ENCODE results near the gene RAB36. TPM values are rescaled to one million over a fixed set of nuclear protein-coding genes. Genes with fewer than 3 reads are reported as not detected.

Gene RAB36
- total RNA-seq, 2 donors from 2014 or later = 0.25 TPM; not detected in 1

GRCh38 chr22:23179381-23180299 is 34.4 kb downstream of the RAB36 start:
- ATAC-seq (peak in 1 of 2 donors; percentile 36), DNase-seq (ENCODE audit: low spot score in 2 of 2) (peak; percentile 23 to 70)
- H3K36me3 Mint-ChIP-seq = peaks cover 23 to 27% of the 10 kb centered on the region in 2 donors

GRCh38 chr22:23180301-23180892 is 35.1 kb downstream of the RAB36 start, which contains the start of gene BCR:
BCR (plus strand) TSS chr22:23180509; CDS start chr22:23180961, 452 bp downstream.
- peak; percentile 60 to 61 for DNase-seq (ENCODE audit: low spot score in 2 of 2)
- Mint-ChIP-seq H3K9me3 (no peaks in the 10 kb centered on the region), H3K36me3 (peaks cover 26 to 33% of the 10 kb centered on the region in 2 donors), H3K27ac (peak within 1 kb of the TSS; percentile 89 to 91)
- peak; percentile 21 to 67 for ATAC-seq

More at GRCh38 chr22:23179381-23180299, 34.4 kb downstream of the RAB36 start:
- Mint-ChIP-seq H3K27ac (peak overlapping the region; percentile 88 to 91), H3K9me3 (no peaks in the 10 kb centered on the region)

DNA sequence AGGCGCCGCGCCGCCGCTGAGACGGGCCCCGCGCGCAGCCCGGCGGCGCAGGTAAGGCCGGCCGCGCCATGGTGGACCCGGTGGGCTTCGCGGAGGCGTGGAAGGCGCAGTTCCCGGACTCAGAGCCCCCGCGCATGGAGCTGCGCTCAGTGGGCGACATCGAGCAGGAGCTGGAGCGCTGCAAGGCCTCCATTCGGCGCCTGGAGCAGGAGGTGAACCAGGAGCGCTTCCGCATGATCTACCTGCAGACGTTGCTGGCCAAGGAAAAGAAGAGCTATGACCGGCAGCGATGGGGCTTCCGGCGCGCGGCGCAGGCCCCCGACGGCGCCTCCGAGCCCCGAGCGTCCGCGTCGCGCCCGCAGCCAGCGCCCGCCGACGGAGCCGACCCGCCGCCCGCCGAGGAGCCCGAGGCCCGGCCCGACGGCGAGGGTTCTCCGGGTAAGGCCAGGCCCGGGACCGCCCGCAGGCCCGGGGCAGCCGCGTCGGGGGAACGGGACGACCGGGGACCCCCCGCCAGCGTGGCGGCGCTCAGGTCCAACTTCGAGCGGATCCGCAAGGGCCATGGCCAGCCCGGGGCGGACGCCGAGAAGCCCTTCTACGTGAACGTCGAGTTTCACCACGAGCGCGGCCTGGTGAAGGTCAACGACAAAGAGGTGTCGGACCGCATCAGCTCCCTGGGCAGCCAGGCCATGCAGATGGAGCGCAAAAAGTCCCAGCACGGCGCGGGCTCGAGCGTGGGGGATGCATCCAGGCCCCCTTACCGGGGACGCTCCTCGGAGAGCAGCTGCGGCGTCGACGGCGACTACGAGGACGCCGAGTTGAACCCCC is 35.8 kb downstream of the RAB36 start:
- ATAC-seq (peak in 1 of 2 donors; percentile 3), DNase-seq (ENCODE audit: low spot score in 2 of 2) (peak in 1 of 2 donors; percentile 33)
- H3K27ac Mint-ChIP-seq = peak overlapping the region in 1 of 2 donors; percentile 89
- no peaks in the 10 kb centered on the region for H3K9me3 Mint-ChIP-seq
- peaks cover 26 to 38% of the 10 kb centered on the region in 2 donors for H3K36me3 Mint-ChIP-seq

GRCh38 chr22:23181721-23182308 is 36.5 kb downstream of the RAB36 start:
- ATAC-seq = no peak
- Mint-ChIP-seq H3K27ac (peak overlapping the region; percentile 26 to 89), H3K36me3 (peaks cover 26 to 45% of the 10 kb centered on the region in 2 donors), H3K9me3 (no peaks in the 10 kb centered on the region)
- DNase-seq (ENCODE audit: low spot score in 2 of 2) = peak in 1 of 2 donors; percentile 18

DNA sequence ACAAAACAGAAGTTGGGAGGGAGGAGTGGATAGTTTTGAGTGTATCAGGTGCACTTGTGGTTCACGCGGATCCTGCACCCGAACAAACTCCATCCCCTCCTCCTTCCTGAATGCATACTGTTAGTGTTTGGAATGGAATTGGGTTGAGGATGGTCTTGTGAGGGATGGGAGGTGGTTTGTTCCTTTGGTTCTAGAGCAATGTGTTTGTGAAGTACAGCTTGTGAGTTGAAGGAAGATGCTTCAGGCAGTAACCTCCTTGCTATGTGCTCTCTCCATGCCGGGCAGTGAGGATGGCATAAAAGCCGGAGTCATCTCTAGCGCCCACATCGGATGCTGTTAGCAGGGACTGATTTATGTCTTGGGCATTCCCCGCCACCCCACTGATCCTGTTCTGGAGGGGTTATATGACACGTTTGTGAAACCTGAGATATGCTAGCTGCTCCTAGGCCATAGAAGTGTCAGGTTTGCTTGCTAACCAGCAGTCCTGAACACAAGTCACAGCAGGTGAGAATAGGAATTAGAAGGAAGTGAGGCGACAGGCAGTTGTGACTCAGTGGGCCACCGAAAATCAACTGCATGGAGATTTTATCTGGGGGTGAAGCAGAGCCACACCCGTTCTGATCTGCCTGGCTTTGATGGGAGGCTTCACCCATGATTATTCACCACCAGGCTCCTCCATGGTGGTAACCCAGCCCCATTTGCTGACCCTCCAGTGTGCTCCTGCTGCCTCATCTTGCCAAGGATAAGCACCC is 37.2 kb downstream of the RAB36 start:
- Mint-ChIP-seq H3K27ac (peak overlapping the region; percentile 26 to 89), H3K36me3 (peaks cover 26 to 48% of the 10 kb centered on the region in 2 donors), H3K9me3 (no peaks in the 10 kb centered on the region)
- DNase-seq (ENCODE audit: low spot score in 2 of 2) (peak; percentile 65 to 85), ATAC-seq (peak; percentile 77 to 81)

DNA sequence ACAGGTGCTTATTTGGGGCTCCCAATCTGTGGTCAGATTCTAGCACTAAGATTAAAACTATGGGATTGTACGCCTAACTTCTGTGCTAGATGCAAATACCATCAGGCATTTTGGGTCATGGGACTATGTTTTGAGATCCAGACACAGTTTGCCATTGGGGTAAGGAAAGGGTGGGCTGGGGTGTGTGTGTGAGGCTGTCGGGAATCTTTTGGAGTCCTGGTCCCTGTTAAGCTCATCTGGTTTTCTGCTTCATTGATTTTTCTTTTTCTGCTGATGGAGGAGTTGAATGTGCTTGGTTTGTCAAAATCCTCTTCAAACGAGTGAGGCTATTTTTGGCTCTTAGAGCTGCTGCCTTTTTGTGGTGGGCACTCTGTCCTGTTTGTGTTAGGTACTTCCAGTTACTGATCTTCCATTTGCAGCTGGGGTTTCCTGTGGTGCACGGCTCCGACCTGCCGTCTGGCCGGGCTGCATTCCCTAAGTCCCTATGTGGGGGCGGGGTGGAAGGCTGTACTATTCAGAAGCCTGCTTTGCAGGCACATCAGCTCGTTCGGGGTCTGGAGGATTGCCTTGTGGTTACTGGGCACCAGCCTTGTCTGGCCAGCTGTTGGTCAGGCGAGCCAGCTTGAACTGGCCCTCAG is 37.9 kb downstream of the RAB36 start:
- H3K9me3 Mint-ChIP-seq = no peaks in the 10 kb centered on the region
- no peak for ATAC-seq
- H3K27ac Mint-ChIP-seq = peak overlapping the region; percentile 26 to 89

GRCh38 chr22:23184100-23184763 is 39.0 kb downstream of the RAB36 start:
- Mint-ChIP-seq H3K27ac (peak overlapping the region; percentile 82 to 89), H3K36me3 (peaks cover 26 to 54% of the 10 kb centered on the region in 2 donors), H3K9me3 (no peaks in the 10 kb centered on the region)
- ATAC-seq (no peak), DNase-seq (ENCODE audit: low spot score in 2 of 2) (no peak)

More for the DNA sequence above, 37.9 kb downstream of the RAB36 start:
- peaks cover 26 to 54% of the 10 kb centered on the region in 2 donors for H3K36me3 Mint-ChIP-seq
- no peak for DNase-seq (ENCODE audit: low spot score in 2 of 2)

DNA sequence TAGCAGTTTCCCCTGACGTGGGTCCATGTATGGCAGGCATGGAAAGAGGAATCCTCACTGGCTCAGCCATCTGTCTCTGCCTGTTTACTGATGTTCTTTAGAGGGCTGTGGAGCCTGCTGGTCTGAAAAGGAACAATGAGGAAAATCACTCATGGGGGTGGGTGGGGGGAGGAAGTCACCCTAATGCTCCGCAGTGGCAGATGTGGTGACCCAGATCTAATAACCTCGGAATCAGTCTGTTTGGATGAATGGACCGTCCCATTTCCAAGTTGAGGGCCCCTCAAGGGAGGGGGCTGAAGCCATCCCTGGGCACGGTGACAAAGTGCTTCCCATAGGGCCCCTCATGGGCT is 39.5 kb downstream of the RAB36 start:
- Mint-ChIP-seq H3K27ac (peak overlapping the region; percentile 82 to 89), H3K36me3 (peaks cover 26 to 54% of the 10 kb centered on the region in 2 donors), H3K9me3 (no peaks in the 10 kb centered on the region)
- ATAC-seq (no peak), DNase-seq (ENCODE audit: low spot score in 2 of 2) (no peak)

DNA sequence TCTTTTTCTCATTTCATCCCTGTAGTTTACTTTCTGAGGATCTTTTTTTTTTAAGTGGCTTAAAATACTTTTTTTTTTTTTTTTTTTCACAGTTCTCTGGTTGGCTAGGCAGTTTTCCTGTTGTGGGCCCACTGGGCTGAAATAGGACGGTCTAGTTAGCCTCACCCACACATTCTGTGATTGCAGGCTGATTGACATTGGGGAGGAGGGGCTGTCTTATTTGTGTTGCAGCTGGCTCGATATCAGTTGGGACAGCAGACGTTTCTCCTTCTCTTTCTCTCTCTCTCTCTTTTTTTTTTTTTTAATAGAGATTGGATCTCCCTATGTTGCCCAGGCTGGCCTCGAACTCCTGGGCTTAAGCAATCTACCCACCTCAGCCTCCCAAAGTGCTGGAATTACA is 41.9 kb downstream of the RAB36 start:
- peak overlapping the region; percentile 34 to 82 for H3K27ac Mint-ChIP-seq
- peaks cover 23 to 54% of the 10 kb centered on the region in 2 donors for H3K36me3 Mint-ChIP-seq
- no peaks in the 10 kb centered on the region for H3K9me3 Mint-ChIP-seq
- DNase-seq (ENCODE audit: low spot score in 2 of 2) (no peak), ATAC-seq (no peak)

DNA sequence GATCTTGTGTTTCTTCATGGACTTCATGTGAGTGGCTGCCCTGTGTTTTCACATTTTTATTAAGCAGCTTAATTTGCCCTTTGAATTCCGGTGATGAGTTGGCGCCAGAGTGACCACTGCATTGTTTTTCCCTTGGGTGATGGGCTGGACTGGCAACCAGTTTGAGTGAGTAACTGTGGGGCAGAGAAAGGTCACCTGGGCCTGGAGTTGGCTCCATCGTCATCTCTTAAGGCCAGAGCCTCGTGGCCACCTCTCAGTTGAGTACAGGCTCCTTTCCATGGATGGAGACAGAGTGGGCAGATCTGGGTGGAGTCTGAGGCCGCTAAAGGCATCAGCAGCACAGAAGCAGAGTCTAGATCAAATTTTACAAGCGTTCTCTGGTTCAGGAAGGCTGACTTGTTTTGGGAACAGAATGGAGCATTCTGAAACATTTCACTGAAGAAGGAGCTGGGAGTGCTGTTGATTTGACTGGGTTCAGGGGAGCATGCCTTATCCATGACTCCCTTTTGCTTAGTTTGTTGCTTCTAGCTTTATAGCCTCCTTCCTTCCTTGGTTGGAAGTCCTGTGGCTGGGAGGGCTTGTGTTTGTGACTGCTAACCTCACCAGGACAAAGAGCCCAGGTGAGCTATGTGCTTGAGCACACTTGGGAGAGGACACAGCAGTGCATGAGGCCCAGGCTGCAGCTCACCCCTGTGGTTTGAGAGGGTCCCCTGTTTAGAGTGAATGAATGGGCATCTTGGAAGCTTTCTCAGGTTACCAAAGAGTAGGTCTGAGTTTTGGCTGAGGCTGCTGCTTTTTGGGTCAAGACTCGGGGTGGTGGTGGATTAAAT is 42.8 kb downstream of the RAB36 start:
- no peak for ATAC-seq
- peak overlapping the region in 1 of 2 donors; percentile 34 for H3K27ac Mint-ChIP-seq
- H3K9me3 Mint-ChIP-seq = no peaks in the 10 kb centered on the region
- H3K36me3 Mint-ChIP-seq = peaks cover 16 to 46% of the 10 kb centered on the region in 2 donors
- DNase-seq (ENCODE audit: low spot score in 2 of 2) = no peak

GRCh38 chr22:23190526-23190925 is 45.2 kb downstream of the RAB36 start:
- Mint-ChIP-seq H3K27ac (no peak overlapping the region), H3K9me3 (no peaks in the 10 kb centered on the region), H3K36me3 (peaks cover 4 to 28% of the 10 kb centered on the region in 2 donors)
- DNase-seq (ENCODE audit: low spot score in 2 of 2) (no peak), ATAC-seq (no peak)

GRCh38 chr22:23192133-23192532 is 46.9 kb downstream of the RAB36 start:
- peak overlapping the region in 1 of 2 donors; percentile 69 for H3K27ac Mint-ChIP-seq
- peaks cover 4 to 16% of the 10 kb centered on the region in 2 donors for H3K36me3 Mint-ChIP-seq
- ATAC-seq (no peak), DNase-seq (ENCODE audit: low spot score in 2 of 2) (no peak)
- H3K9me3 Mint-ChIP-seq = no peaks in the 10 kb centered on the region

DNA sequence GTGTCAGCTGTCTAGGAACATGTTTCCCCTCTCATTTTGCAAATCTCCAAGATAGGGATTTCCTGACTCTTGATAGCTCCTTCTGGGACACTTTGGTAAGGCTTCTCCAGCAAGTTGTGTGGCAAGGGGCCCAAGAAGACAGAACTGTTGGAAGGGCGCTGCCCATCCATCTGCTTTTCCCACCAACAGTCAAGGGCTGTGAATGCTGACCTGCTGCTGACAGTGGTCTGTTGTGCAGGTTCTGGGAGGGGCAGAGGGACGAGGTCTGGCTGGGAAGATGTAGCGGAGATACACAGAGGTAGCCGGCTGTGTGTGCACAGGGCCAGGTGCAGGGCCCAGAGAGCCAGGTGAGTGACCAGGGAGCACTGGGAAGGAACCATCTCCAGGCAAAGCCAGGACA is 47.3 kb downstream of the RAB36 start:
- Mint-ChIP-seq H3K27ac (peak overlapping the region; percentile 27 to 69), H3K9me3 (no peaks in the 10 kb centered on the region), H3K36me3 (peaks cover 4 to 11% of the 10 kb centered on the region in 2 donors)
- DNase-seq (ENCODE audit: low spot score in 2 of 2) (no peak), ATAC-seq (no peak)

Measured in activated naive CD4-positive, alpha-beta T cell treated with anti-CD3 and anti-CD28 coated beads, Interleukin-2, amount 50 U/mL, for 72 hours (primary cell).